Measurements from ENCODE around the gene APOBEC3F. TPM values are rescaled to one million over a fixed set of nuclear protein-coding genes. Genes with fewer than 3 reads are reported as not detected.

The APOBEC3F gene
- total RNA-seq: 2.0 and 2.6 TPM in 2 replicates

DNA sequence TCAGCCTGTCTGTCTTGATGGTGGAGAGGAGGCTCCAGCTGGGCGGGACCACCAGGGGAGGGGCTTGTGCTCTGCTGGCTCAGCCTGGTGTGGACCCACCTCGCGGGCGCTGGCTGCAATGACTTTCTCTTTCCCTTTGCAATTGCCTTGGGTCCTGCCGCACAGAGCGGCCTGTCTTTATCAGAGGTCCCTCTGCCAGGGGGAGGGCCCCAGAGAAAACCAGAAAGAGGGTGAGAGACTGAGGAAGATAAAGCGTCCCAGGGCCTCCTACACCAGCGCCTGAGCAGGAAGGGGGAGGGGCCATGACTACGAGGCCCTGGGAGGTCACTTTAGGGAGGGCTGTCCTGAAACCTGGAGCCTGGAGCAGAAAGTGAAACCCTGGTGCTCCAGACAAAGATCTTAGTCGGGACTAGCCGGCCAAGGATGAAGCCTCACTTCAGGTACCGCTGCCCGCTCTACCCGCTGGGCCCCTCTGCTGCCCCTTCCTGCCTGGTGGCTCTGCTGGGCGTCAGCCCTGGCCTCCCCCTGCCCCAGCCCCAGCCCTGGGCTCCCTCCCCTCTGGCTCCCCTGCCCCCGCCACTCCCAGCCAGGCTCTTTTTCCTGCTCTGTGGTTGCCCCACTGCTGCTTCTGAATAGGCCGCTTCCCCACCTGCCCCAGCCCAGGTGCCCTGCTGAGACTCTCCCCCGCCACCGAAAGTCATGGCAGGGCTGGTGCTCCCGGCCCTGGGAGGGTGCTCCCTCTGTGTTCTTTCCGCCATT is at the start of gene APOBEC3F:
TSS of gene APOBEC3F (plus strand) at position 327 of the 759 bp plus-strand sequence. CDS start at position 424, 97 bp downstream.

GRCh38 chr22:39013942-39014722 is 26.5 kb upstream of the APOBEC3F start, which contains the start of gene APOBEC3C:
Gene APOBEC3C, plus strand, starts transcription at chr22:39014257. Its CDS starts 106 bp downstream, at chr22:39014363.

DNA sequence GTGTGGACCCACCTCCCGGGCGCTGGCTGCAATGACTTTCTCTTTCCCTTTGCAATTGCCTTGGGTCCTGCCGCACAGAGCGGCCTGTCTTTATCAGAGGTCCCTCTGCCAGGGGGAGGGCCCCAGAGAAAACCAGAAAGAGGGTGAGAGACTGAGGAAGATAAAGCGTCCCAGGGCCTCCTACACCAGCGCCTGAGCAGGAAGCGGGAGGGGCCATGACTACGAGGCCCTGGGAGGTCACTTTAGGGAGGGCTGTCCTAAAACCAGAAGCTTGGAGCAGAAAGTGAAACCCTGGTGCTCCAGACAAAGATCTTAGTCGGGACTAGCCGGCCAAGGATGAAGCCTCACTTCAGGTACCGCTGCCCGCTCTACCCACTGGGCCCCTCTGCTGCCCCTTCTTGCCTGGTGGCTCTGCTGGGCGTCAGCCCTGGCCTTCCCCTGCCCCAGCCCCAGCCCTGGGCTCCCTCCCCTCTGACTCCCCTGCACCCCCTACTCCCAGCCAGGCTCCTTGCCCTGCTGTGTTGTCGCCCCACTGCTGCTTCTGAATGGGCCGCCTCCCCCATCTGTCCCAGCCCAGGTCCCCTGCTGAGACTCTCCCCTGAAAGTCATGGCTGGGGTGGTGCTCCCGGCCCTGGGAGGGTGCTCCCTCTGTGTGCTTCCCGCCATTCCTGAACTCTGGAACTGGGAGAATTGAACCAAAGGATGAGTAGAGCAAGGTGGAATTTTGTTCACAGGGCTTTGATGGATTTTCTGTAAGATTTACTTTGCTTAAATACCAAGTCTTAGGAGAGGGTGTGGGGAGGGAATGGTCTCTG is 36.6 kb downstream of the APOBEC3F start, which contains the start of gene APOBEC3G:
TSS of gene APOBEC3G (plus strand) at position 250 of the 815 bp plus-strand sequence. CDS start at position 337, 87 bp downstream.

GRCh38 chr22:39097098-39098020 is 56.7 kb downstream of the APOBEC3F start, which contains the start of gene APOBEC3H:
Gene APOBEC3H, plus strand, starts transcription at chr22:39097244. Its CDS starts 3,035 bp downstream, at chr22:39100279.

Small RNA genes within 50 kb of the gene (small RNA-seq; reads per million reads assigned to genes)
- not detected for gene AL022318.2 (ENCODE audit: low replicate concordance)

Other genes with a start within 250 kb of the APOBEC3F start
- 16.6 and 16.8 TPM in 2 replicates for gene DNAL4, start 246.7 kb upstream of the APOBEC3F start, total RNA-seq
- gene NPTXR, start 196.8 kb upstream of the APOBEC3F start, total RNA-seq: 1.9 and 2.4 TPM in 2 replicates
- gene CBX6, start 168.6 kb upstream of the APOBEC3F start, total RNA-seq: 30.9 and 70.6 TPM in 2 replicates
- gene APOBEC3A, start 83.3 kb upstream of the APOBEC3F start, total RNA-seq: not detected in 2 replicates
- gene APOBEC3B, start 58.5 kb upstream of the APOBEC3F start, total RNA-seq: 0.44 and 8.6 TPM in 2 replicates
- gene APOBEC3C, start 26.6 kb upstream of the APOBEC3F start, total RNA-seq: 11.6 and 15.9 TPM in 2 replicates
- gene APOBEC3D, start 19.7 kb upstream of the APOBEC3F start, total RNA-seq: 2.0 and 3.3 TPM in 2 replicates
- 7.0 and 12.7 TPM in 2 replicates for gene APOBEC3G, start 36.4 kb downstream of the APOBEC3F start, total RNA-seq
- gene APOBEC3H, start 56.4 kb downstream of the APOBEC3F start, total RNA-seq: not detected in 2 replicates
- 2.9 and 5.0 TPM in 2 replicates for gene CBX7, start 111.8 kb downstream of the APOBEC3F start, total RNA-seq
- 2.6 and 5.0 TPM in 2 replicates for gene PDGFB, start 204.1 kb downstream of the APOBEC3F start, total RNA-seq